ENCODE measurements around the gene ANKS1A.

ANKS1A gene

DNA sequence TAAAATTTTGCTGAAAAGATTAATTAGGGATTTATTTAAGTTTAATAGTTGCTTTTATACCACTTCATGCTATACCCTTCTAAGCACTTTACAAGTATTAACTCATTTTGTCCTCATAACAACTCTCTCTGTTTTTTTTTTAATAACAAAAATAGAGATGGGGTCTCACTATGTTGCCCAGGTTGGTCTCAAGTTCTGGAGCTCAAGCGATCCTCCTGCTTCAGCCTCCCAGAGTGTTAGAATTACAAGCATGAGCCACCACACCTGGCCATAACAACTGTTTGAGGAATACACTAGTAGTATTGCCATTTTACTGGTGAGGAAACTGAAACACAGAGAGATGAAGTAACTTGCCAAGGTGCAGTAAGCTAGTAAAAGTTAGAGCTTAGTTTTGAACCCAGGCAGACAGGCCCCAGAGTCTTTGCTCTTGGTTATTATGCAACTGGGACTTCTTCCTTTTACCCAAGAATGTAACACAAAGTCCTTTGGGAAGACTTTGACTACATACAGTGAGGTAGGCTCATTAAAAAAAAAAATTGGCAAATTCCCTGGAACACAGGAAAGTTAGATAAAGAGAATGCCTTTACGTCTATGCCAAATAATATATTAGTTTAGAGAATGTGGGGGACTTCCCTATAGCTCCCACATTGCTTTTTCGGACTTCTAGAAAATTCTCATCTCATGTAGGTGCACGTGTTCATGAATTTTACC is 11.4 kb downstream of the ANKS1A start:
- H3K27ac ChIP-seq, result no peak overlapping the region
- TF ChIP-seq CTCF (conservative IDR thresholded peaks at IDR 0.05), result no peak
- no peak for TF ChIP-seq ZFX (IDR thresholded peaks at IDR 0.05)

DNA sequence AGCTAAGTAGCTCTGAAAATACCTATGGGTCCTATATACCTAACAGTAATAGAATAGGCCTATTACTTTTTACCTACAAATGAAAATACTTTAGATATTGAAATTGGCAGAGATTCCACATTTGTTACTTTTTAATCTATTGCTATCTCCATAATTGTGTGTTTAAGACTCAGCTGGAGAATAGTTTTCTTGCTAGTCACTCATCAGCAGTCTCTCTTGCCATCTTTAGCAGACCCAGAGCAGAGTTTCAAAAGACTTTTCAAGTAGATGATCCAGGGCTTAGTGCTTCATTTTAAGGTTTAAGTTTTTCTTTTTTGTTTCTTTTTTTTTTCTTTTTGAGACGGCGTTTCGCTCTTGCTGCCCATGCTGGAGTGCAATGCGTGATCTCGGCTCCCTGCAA is 12.9 kb downstream of the ANKS1A start:
- TF ChIP-seq CTCF (conservative IDR thresholded peaks at IDR 0.05) (no peak), ZFX (IDR thresholded peaks at IDR 0.05) (no peak)
- H3K27ac ChIP-seq, result no peak overlapping the region

- H3K27ac ChIP-seq, result no peak overlapping the region
- TF ChIP-seq ZFX (IDR thresholded peaks at IDR 0.05) (no peak), CTCF (conservative IDR thresholded peaks at IDR 0.05) (no peak)
Observed at GRCh38 chr6:34904990-34905613, 16.0 kb downstream of the ANKS1A start.

GRCh38 chr6:34906826-34907225 is 17.8 kb downstream of the ANKS1A start:
- TF ChIP-seq ZFX (IDR thresholded peaks at IDR 0.05), result no peak
- H3K27ac ChIP-seq, result no peak overlapping the region

DNA sequence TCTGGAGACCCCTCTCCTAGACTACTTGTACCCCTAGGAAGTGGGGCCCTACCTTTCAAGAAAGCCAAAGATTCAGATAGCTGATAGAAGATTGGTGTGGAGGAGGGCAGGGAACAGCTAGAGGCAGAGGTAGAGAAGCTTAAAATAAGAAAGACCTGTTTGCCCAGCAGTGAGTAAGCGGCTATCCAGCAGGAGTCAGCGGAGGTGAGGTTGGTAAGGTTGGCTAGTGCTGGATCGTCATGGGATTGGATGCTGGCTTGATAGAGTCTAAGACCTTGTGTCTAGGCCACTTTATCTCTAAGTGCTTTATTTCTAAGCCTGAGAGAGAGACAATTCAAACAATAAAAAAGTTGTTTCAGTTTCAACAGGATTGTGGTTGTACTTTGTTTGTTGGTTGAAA is 19.1 kb downstream of the ANKS1A start:
- H3K27ac ChIP-seq, result no peak overlapping the region
- TF ChIP-seq CTCF (conservative IDR thresholded peaks at IDR 0.05), result no peak
- no peak for TF ChIP-seq ZFX (IDR thresholded peaks at IDR 0.05)

- no peak overlapping the region for H3K27ac ChIP-seq
- TF ChIP-seq CTCF (conservative IDR thresholded peaks at IDR 0.05), result no peak
- TF ChIP-seq ZFX (IDR thresholded peaks at IDR 0.05), result no peak
Observed at GRCh38 chr6:34909320-34909883, 20.3 kb downstream of the ANKS1A start.

DNA sequence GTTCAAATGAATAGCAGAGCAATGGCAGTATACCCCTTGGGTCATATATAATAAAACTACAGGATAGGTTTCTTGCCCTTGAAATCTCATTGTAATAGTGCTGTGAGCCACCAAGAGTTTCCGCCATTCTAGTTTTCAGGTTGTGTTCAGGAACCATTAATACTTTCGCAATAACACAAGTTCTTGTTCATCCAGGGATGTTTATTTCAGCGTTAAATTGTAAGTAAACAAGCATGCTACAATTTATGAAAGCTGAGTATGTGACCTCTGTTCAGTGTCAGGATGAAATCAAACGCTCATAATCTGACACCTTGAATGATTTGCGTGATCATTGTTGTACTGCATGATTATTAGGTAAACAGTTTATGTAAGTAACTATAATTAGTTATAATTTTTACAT is 22.8 kb downstream of the ANKS1A start:
- H3K27ac ChIP-seq, result no peak overlapping the region
- TF ChIP-seq ZFX (IDR thresholded peaks at IDR 0.05), result no peak
- no peak for TF ChIP-seq CTCF (conservative IDR thresholded peaks at IDR 0.05)

Measured in C4-2B (cell line).